ENCODE data around the gene LYSMD4. TPM values are rescaled to one million over a fixed set of nuclear protein-coding genes. Genes with fewer than 3 reads are reported as not detected.

Gene LYSMD4
- total RNA-seq, 1 experiment from 2014 or later = 14.9 TPM

DNA sequence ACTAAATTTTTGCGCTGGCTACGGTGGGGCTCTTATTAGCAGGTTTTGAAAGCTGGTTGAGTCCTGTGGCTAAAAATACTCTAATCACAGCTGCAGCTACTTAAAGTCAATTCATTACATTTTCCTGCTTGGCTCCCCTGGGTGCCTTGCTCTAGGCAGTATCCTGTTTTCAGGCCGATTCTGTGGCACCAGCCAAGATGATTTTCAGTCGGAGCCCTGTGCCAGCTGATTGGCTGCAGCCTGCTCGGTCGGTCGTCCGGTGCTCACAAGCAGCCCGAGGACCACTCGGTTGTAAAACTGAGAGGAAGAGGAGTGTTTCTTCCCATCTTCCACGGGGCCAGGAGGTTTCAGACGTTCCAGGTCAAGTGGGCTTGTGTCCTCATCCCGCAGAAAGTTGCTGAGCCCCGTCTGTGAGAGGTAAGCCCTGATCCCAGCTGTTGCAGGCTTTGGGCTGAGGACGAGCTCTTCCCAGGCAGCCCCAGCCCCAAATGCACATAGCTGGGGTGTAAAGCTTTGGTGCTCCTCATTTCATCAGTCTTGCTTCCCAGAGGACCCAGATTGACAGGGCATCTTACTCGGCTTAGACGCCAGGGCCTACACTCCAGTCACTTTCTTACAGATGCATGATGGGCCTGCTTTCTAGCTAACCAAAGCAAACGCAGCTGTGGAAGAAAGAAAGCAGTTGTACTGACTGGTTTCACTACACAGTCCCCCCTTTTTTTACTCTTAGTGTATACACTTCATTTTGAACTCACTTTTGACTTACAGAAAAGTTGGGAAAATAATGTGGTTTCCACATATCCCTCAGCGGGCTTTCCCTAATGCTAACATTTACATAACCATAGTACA lies 15.9 kb downstream of the LYSMD4 start:
- Mint-ChIP-seq H3K4me3 (no peak overlapping the region), H3K36me3 (peaks cover 28% of the 10 kb centered on the region), H3K9me3 (peaks cover 6% of the 10 kb centered on the region; the same call in 1 of the 2 replicates), H3K27ac (no peak overlapping the region), H3K4me1 (peaks cover 16% of the 10 kb centered on the region), H3K27me3 (ENCODE audit: low read depth) (no peaks in the 10 kb centered on the region)
- TF ChIP-seq, protein P1, sequence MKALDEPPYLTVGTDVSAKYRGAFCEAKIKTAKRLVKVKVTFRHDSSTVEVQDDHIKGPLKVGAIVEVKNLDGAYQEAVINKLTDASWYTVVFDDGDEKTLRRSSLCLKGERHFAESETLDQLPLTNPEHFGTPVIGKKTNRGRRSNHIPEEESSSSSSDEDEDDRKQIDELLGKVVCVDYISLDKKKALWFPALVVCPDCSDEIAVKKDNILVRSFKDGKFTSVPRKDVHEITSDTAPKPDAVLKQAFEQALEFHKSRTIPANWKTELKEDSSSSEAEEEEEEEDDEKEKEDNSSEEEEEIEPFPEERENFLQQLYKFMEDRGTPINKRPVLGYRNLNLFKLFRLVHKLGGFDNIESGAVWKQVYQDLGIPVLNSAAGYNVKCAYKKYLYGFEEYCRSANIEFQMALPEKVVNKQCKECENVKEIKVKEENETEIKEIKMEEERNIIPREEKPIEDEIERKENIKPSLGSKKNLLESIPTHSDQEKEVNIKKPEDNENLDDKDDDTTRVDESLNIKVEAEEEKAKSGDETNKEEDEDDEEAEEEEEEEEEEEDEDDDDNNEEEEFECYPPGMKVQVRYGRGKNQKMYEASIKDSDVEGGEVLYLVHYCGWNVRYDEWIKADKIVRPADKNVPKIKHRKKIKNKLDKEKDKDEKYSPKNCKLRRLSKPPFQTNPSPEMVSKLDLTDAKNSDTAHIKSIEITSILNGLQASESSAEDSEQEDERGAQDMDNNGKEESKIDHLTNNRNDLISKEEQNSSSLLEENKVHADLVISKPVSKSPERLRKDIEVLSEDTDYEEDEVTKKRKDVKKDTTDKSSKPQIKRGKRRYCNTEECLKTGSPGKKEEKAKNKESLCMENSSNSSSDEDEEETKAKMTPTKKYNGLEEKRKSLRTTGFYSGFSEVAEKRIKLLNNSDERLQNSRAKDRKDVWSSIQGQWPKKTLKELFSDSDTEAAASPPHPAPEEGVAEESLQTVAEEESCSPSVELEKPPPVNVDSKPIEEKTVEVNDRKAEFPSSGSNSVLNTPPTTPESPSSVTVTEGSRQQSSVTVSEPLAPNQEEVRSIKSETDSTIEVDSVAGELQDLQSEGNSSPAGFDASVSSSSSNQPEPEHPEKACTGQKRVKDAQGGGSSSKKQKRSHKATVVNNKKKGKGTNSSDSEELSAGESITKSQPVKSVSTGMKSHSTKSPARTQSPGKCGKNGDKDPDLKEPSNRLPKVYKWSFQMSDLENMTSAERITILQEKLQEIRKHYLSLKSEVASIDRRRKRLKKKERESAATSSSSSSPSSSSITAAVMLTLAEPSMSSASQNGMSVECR (CRISPR knock-in tag; IDR thresholded peaks at IDR 0.05; ENCODE audit: borderline replicate concordance) = no peak
- TF ChIP-seq ZNF263 (CRISPR knock-in tag; IDR thresholded peaks at IDR 0.05; ENCODE audit: low read depth) = no peak
- CTCF ChIA-PET = interaction anchor here (1.5 to 2.7 kb wide), 4 partner anchors 12 to 445 kb away, joined by 5 to 25 read pairs (median 6); no protein-coding TSS in a partner anchor
- POLR2A ChIA-PET = no interaction called here
- DNase-seq (ENCODE audit: low spot score) = no peak
- peak; percentile 33; the same call in 1 of the 2 replicates for ATAC-seq

DNA sequence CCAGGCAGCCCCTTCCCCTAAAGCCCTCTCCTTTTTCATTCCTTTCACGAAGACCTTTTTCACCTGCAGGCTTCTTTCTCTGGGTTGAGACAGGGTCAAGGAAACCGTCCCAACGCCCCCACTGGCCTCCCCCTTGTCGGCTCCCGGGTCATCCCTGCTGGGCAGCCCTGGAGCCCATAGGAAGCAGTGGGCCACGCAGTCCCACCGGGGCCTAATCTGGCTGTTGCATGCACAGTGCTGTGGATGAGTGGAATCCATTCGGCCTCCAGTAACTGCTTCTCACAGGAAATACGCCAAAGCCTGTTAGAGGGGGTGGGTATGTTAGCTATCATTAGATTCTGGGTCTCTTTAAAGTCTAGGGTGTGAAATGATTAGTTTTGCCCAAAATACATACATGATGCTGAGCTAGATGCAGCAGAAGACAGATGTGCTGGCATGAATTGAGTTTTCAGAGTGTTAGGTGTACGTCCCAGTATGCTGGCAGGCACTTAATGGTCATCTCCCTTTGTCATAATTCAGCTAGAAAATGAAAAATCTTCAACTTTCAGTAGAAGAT lies 16.6 kb downstream of the LYSMD4 start:
- TF ChIP-seq, protein P2, sequence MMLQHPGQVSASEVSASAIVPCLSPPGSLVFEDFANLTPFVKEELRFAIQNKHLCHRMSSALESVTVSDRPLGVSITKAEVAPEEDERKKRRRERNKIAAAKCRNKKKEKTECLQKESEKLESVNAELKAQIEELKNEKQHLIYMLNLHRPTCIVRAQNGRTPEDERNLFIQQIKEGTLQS (CRISPR knock-in tag; conservative IDR thresholded peaks at IDR 0.05) = no peak
- TF ChIP-seq RORB (CRISPR knock-in tag; IDR thresholded peaks at IDR 0.05) (no peak), NFYB (CRISPR knock-in tag; conservative IDR thresholded peaks at IDR 0.05; ENCODE audit: low read depth) (no peak), JAZF1 (CRISPR knock-in tag; IDR thresholded peaks at IDR 0.05) (no peak), ZNF121 (CRISPR knock-in tag; IDR thresholded peaks at IDR 0.05) (no peak), FOXP1 (CRISPR knock-in tag; IDR thresholded peaks at IDR 0.05; ENCODE audit: borderline replicate concordance) (no peak), ETV6 (CRISPR knock-in tag; IDR thresholded peaks at IDR 0.05) (no peak), GABPB1 (CRISPR knock-in tag; IDR thresholded peaks at IDR 0.05) (no peak), JUN (CRISPR knock-in tag; IDR thresholded peaks at IDR 0.05) (no peak), ZNF317 (CRISPR knock-in tag; IDR thresholded peaks at IDR 0.05; ENCODE audit: borderline replicate concordance, low read depth) (no peak), ZNF416 (CRISPR knock-in tag; IDR thresholded peaks at IDR 0.05) (no peak), MYBL2 (CRISPR knock-in tag; IDR thresholded peaks at IDR 0.05) (no peak)
- TF ChIP-seq, protein P3, sequence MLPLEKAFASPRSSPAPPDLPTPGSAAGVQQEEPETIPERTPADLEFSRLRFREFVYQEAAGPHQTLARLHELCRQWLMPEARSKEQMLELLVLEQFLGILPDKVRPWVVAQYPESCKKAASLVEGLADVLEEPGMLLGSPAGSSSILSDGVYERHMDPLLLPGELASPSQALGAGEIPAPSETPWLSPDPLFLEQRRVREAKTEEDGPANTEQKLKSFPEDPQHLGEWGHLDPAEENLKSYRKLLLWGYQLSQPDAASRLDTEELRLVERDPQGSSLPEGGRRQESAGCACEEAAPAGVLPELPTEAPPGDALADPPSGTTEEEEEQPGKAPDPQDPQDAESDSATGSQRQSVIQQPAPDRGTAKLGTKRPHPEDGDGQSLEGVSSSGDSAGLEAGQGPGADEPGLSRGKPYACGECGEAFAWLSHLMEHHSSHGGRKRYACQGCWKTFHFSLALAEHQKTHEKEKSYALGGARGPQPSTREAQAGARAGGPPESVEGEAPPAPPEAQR (CRISPR knock-in tag; IDR thresholded peaks at IDR 0.05) = no peak
- TF ChIP-seq, protein P4, sequence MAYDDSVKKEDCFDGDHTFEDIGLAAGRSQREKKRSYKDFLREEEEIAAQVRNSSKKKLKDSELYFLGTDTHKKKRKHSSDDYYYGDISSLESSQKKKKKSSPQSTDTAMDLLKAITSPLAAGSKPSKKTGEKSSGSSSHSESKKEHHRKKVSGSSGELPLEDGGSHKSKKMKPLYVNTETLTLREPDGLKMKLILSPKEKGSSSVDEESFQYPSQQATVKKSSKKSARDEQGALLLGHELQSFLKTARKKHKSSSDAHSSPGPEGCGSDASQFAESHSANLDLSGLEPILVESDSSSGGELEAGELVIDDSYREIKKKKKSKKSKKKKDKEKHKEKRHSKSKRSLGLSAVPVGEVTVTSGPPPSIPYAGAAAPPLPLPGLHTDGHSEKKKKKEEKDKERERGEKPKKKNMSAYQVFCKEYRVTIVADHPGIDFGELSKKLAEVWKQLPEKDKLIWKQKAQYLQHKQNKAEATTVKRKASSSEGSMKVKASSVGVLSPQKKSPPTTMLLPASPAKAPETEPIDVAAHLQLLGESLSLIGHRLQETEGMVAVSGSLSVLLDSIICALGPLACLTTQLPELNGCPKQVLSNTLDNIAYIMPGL (CRISPR knock-in tag; IDR thresholded peaks at IDR 0.05) = no peak
- TF ChIP-seq, protein P5, sequence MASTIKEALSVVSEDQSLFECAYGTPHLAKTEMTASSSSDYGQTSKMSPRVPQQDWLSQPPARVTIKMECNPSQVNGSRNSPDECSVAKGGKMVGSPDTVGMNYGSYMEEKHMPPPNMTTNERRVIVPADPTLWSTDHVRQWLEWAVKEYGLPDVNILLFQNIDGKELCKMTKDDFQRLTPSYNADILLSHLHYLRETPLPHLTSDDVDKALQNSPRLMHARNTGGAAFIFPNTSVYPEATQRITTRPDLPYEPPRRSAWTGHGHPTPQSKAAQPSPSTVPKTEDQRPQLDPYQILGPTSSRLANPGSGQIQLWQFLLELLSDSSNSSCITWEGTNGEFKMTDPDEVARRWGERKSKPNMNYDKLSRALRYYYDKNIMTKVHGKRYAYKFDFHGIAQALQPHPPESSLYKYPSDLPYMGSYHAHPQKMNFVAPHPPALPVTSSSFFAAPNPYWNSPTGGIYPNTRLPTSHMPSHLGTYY (CRISPR knock-in tag; IDR thresholded peaks at IDR 0.05) = no peak
- TF ChIP-seq, protein P6, sequence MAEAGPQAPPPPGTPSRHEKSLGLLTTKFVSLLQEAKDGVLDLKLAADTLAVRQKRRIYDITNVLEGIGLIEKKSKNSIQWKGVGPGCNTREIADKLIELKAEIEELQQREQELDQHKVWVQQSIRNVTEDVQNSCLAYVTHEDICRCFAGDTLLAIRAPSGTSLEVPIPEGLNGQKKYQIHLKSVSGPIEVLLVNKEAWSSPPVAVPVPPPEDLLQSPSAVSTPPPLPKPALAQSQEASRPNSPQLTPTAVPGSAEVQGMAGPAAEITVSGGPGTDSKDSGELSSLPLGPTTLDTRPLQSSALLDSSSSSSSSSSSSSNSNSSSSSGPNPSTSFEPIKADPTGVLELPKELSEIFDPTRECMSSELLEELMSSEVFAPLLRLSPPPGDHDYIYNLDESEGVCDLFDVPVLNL (CRISPR knock-in tag; IDR thresholded peaks at IDR 0.05; ENCODE audit: borderline replicate concordance, low read depth) = no peak
- TF ChIP-seq, protein P7, sequence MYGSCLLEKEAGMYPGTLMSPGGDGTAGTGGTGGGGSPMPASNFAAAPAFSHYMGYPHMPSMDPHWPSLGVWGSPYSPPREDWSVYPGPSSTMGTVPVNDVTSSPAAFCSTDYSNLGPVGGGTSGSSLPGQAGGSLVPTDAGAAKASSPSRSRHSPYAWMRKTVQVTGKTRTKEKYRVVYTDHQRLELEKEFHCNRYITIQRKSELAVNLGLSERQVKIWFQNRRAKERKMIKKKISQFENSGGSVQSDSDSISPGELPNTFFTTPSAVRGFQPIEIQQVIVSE (CRISPR knock-in tag; IDR thresholded peaks at IDR 0.05; ENCODE audit: borderline replicate concordance) = no peak
- TF ChIP-seq, protein P8, sequence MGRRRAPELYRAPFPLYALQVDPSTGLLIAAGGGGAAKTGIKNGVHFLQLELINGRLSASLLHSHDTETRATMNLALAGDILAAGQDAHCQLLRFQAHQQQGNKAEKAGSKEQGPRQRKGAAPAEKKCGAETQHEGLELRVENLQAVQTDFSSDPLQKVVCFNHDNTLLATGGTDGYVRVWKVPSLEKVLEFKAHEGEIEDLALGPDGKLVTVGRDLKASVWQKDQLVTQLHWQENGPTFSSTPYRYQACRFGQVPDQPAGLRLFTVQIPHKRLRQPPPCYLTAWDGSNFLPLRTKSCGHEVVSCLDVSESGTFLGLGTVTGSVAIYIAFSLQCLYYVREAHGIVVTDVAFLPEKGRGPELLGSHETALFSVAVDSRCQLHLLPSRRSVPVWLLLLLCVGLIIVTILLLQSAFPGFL (CRISPR knock-in tag; IDR thresholded peaks at IDR 0.05; ENCODE audit: borderline replicate concordance) = no peak
- Mint-ChIP-seq H3K4me3 (no peak overlapping the region), H3K9me3 (peaks cover 6% of the 10 kb centered on the region; the same call in 1 of the 2 replicates), H3K4me1 (peaks cover 23% of the 10 kb centered on the region), H3K36me3 (peaks cover 30% of the 10 kb centered on the region), H3K27ac (0 out of 2 replicates have a peak overlapping the region, but pooled peaks have one; percentile 43), H3K27me3 (ENCODE audit: low read depth) (no peaks in the 10 kb centered on the region)
- no peak for DNase-seq (ENCODE audit: low spot score)
- ChIA-PET CTCF (interaction anchor here (1.5 to 2.7 kb wide), 4 partner anchors 12 to 444 kb away, joined by 5 to 25 read pairs (median 6); no protein-coding TSS in a partner anchor), POLR2A (interaction anchor here (1.4 kb wide), 1 partner anchor 17 kb away, joined by 3 read pairs; the partner anchor contains the start of gene LYSMD4)
- no peak for ATAC-seq
